HG03139 (cell line): ENCODE results near the gene KCNE1.
A peak's percentile ranks its signal among the peaks of the same experiment; 100 is the strongest.
"Not testable (repeated sequence)": the region's sequence is repeated elsewhere in the genome, so short reads cannot be mapped to it uniquely, and the experiment has no call there.

Experiments
- ATAC-seq: cut with Tn5 transposase; IDR thresholded peaks from one replicate; pipeline ENCODE4 v1.9.1; 2021; ENCODE audit not compliant: unreplicated experiment

Gene KCNE1

GRCh38 chr21:34511787-34512455 is at the start of gene KCNE1:
KCNE1 (minus strand) TSS chr21:34512210; CDS start chr21:34449634, 62,576 bp downstream.
- ATAC-seq: no peak

- no peak for ATAC-seq
Observed at GRCh38 chr21:34561806-34562205, 49.8 kb upstream of the KCNE1 start.

GRCh38 chr21:34560609-34561008 is 48.6 kb upstream of the KCNE1 start:
- ATAC-seq: no peak

- ATAC-seq: no peak
Observed at GRCh38 chr21:34560021-34560420, 48.0 kb upstream of the KCNE1 start.

- no peak for ATAC-seq
Observed at GRCh38 chr21:34559089-34559631, 47.1 kb upstream of the KCNE1 start.

- ATAC-seq: no peak
Observed at GRCh38 chr21:34558166-34558565, 46.2 kb upstream of the KCNE1 start.

- no peak for ATAC-seq
Observed at GRCh38 chr21:34557261-34557660, 45.3 kb upstream of the KCNE1 start.

GRCh38 chr21:34554670-34555069 is 42.7 kb upstream of the KCNE1 start:
- ATAC-seq: not testable (repeated sequence)

- ATAC-seq: no peak
Observed at GRCh38 chr21:34554227-34554626, 42.2 kb upstream of the KCNE1 start.

- ATAC-seq: no peak
Observed at GRCh38 chr21:34553151-34553952, 41.3 kb upstream of the KCNE1 start.

GRCh38 chr21:34552360-34553098 is 40.5 kb upstream of the KCNE1 start:
- ATAC-seq: no peak

GRCh38 chr21:34550182-34550799 is 38.3 kb upstream of the KCNE1 start:
- no peak for ATAC-seq

GRCh38 chr21:34548781-34549376 is 36.9 kb upstream of the KCNE1 start:
- ATAC-seq: no peak

- no peak for ATAC-seq
Observed at GRCh38 chr21:34546542-34546941, 34.5 kb upstream of the KCNE1 start.

- ATAC-seq: peak; percentile 73
Observed at GRCh38 chr21:34545079-34545884, 33.3 kb upstream of the KCNE1 start.

- no peak for ATAC-seq
Observed at GRCh38 chr21:34544032-34544496, 32.1 kb upstream of the KCNE1 start.

- ATAC-seq: no peak
Observed at GRCh38 chr21:34543017-34543416, 31.0 kb upstream of the KCNE1 start.

GRCh38 chr21:34540206-34540605 is 28.2 kb upstream of the KCNE1 start:
- ATAC-seq: no peak

- ATAC-seq: no peak
Observed at GRCh38 chr21:34537838-34538237, 25.8 kb upstream of the KCNE1 start.

GRCh38 chr21:34536820-34537219 is 24.8 kb upstream of the KCNE1 start:
- ATAC-seq: no peak
